A549 (cell line): Measurements from ENCODE around the gene TET2. TPM values are rescaled to one million over a fixed set of nuclear protein-coding genes. Genes with fewer than 3 reads are reported as not detected.

Experiments
- ATAC-seq, 2 experiments: fragments of 200-7000 bp in 1 of 2; fragments of >200 bp in 1 of 2; cut with Nextera tagmentation in 1 of 2; cut with Tn5 transposase in 1 of 2; 3 replicates each; pipeline versions ENCODE4 v1.8.0 to v1.9.1; 2018 to 2020; ENCODE audit warnings: mild to moderate bottlenecking in 1 of 2, moderate library complexity in 1 of 2
- CTCF ChIA-PET: fragments of 300-600 bp; sonication (Branson Sonifier 250); formaldehyde crosslinking; extraction: SDS; loops from one replicate; lab custom pipeline; 2021; ENCODE audit warnings: antibody characterized with exemption, inconsistent platforms; lab: Yijun Ruan, JAX
- POLR2A ChIA-PET: fragments of 350-600 bp; formaldehyde crosslinking; extraction: SDS; loops from one replicate; lab custom pipeline; 2021; ENCODE audit warnings: antibody characterized with exemption, inconsistent platforms; lab: Yijun Ruan, JAX
- DNase-seq, 2 experiments: peaks; one replicate each; pipeline versions ENCODE4 v3.0.0 to v3.0.0-alpha.2; 2011 to 2016; ENCODE audit warnings: low read depth in 1 of 2, low spot score in 1 of 2
- FAIRE-seq: peaks from 2 replicates; lab custom pipeline; 2011; peaks lifted over from hg19 to GRCh38; lab: Jason Lieb, UNC
- H3K27ac ChIP-seq, 2 experiments: fragments of >200 bp; sonication (Bioruptor Twin); formaldehyde crosslinking; 3 replicates each; pipeline ENCODE4 v1.5.1; 2016 to 2017
- H3K4me1 ChIP-seq: fragments of >200 bp; sonication (Bioruptor Twin); formaldehyde crosslinking; 3 replicates; pipeline ENCODE4 v1.6.1; 2016
- H3K4me2 ChIP-seq: fragments of >200 bp; sonication (Bioruptor Twin); formaldehyde crosslinking; 3 replicates; pipeline ENCODE4 v1.6.1; 2016
- H3K4me3 ChIP-seq: fragments of >200 bp; sonication (Bioruptor Twin); formaldehyde crosslinking; 3 replicates; pipeline ENCODE4 v1.5.1; 2016
- H3K9me3 ChIP-seq: fragments of >200 bp; sonication (Bioruptor Twin); formaldehyde crosslinking; 3 replicates; pipeline ENCODE4 v1.6.1; 2016
- CBX2 ChIP-seq: fragments of 200-600 bp; sonication (generic); IDR thresholded peaks from 2 replicates; pipeline ENCODE4 v1.6.1; 2016; ENCODE audit warnings: low read depth, mild to moderate bottlenecking, borderline replicate concordance
- CEBPB ChIP-seq, 2 experiments: fragments of >200 bp in 1 of 2; sonication (Bioruptor Twin) in 1 of 2; formaldehyde crosslinking in 1 of 2; IDR thresholded peaks; 2 replicates each; pipeline ENCODE4 v1.6.1; 2012 to 2016
- EHF ChIP-seq: fragments of 250-450 bp; sonication (Bioruptor Pico); IDR thresholded peaks from 2 replicates; pipeline ENCODE4 v1.5.0; 2020; ENCODE audit warnings: mild to moderate bottlenecking
- EHMT2 ChIP-seq: fragments of 200-600 bp; sonication (generic); IDR thresholded peaks from 2 replicates; pipeline ENCODE4 v1.6.1; 2016; ENCODE audit warnings: antibody characterized with exemption, low read depth, mild to moderate bottlenecking, moderate library complexity
- ELK1 ChIP-seq: fragments of 150-350 bp; IDR thresholded peaks from 2 replicates; pipeline ENCODE4 v1.6.1; 2014; ENCODE audit warnings: low read depth, mild to moderate bottlenecking, low read length
- FOSB ChIP-seq: fragments of 250-450 bp; sonication (Bioruptor Pico); IDR thresholded peaks from 2 replicates; pipeline ENCODE4 v1.5.0; 2020; ENCODE audit warnings: mild to moderate bottlenecking, moderate library complexity
- FOXS1 ChIP-seq: fragments of 250-450 bp; sonication (Bioruptor Pico); IDR thresholded peaks from 2 replicates; pipeline ENCODE4 v1.5.0; 2020; ENCODE audit warnings: mild to moderate bottlenecking, moderate library complexity
- HDAC2 ChIP-seq: fragments of 200-600 bp; sonication (generic); IDR thresholded peaks from 2 replicates; pipeline ENCODE4 v1.6.1; 2016
- HES2 ChIP-seq: fragments of >200 bp; sonication (Bioruptor Twin); formaldehyde crosslinking; IDR thresholded peaks from 2 replicates; pipeline ENCODE4 v1.6.1; 2016
- HEYL ChIP-seq: fragments of 250-450 bp; sonication (Bioruptor Pico); IDR thresholded peaks from 2 replicates; pipeline ENCODE4 v1.8.0; 2021; ENCODE audit warnings: mild to moderate bottlenecking, moderate library complexity
- HOXB5 ChIP-seq: fragments of 250-450 bp; sonication (Bioruptor Pico); IDR thresholded peaks from 2 replicates; pipeline ENCODE4 v1.5.0; 2020; ENCODE audit warnings: mild to moderate bottlenecking, moderate library complexity
- JUN ChIP-seq, 2 experiments: fragments of >200 bp; sonication (Bioruptor Twin); formaldehyde crosslinking; IDR thresholded peaks; 2 replicates in 1 of 2; 3 replicates in 1 of 2; pipeline ENCODE4 v1.6.1; 2016 to 2017
- JUNB ChIP-seq: fragments of >200 bp; sonication (Bioruptor Twin); formaldehyde crosslinking; IDR thresholded peaks from 2 replicates; pipeline ENCODE4 v1.6.1; 2016
- KDM1A ChIP-seq: fragments of 200-600 bp; sonication (generic); IDR thresholded peaks from 2 replicates; pipeline ENCODE4 v1.6.1; 2016; ENCODE audit warnings: low read depth, mild to moderate bottlenecking
- KDM5A ChIP-seq: fragments of 200-600 bp; sonication (generic); IDR thresholded peaks from 2 replicates; pipeline ENCODE4 v1.6.1; 2016; ENCODE audit warnings: antibody characterized with exemption, mild to moderate bottlenecking
- MAX ChIP-seq: IDR thresholded peaks from 2 replicates; pipeline ENCODE4 v1.6.1; 2012
- NR3C1 ChIP-seq: fragments of >200 bp; sonication (Bioruptor Twin); formaldehyde crosslinking; IDR thresholded peaks from 3 replicates; pipeline ENCODE4 v1.6.1; 2017
- PHF8 ChIP-seq: fragments of 200-600 bp; sonication (generic); IDR thresholded peaks from 2 replicates; pipeline ENCODE4 v1.6.1; 2016; ENCODE audit warnings: low read depth, mild to moderate bottlenecking, antibody characterized with exemption, moderate library complexity, borderline replicate concordance
- POLR2A ChIP-seq: IDR thresholded peaks from 2 replicates; pipeline ENCODE4 v1.6.1; 2012; ENCODE audit warnings: mild to moderate bottlenecking, low read length
- POLR2AphosphoS2 ChIP-seq: conservative IDR thresholded peaks from 2 replicates; pipeline ENCODE4 v1.6.1; 2012; ENCODE audit warnings: low read length, improper control_type of control experiment, inconsistent platforms
- RCOR1 ChIP-seq: fragments of 150-350 bp; IDR thresholded peaks from 2 replicates; pipeline ENCODE4 v1.6.1; 2014; ENCODE audit warnings: antibody characterized with exemption, low read length, low read depth
- RFX5 ChIP-seq: fragments of 450-650 bp; IDR thresholded peaks from 2 replicates; pipeline ENCODE4 v1.7.1; 2014; ENCODE audit warnings: antibody characterized with exemption, mild to moderate bottlenecking, moderate library complexity
- TP53 ChIP-seq: fragments of 250-450 bp; sonication (Bioruptor Pico); IDR thresholded peaks from 2 replicates; pipeline ENCODE4 v1.5.0; 2021; ENCODE audit warnings: mild to moderate bottlenecking, moderate library complexity
- USF2 ChIP-seq: fragments of 450-650 bp; IDR thresholded peaks from 2 replicates; pipeline ENCODE4 v1.6.1; 2014; ENCODE audit warnings: antibody characterized with exemption
- ZNF302 ChIP-seq: fragments of 250-450 bp; sonication (Bioruptor Pico); IDR thresholded peaks from 2 replicates; pipeline ENCODE4 v1.9.0; 2021; ENCODE audit warnings: inconsistent platforms, mild to moderate bottlenecking, moderate library complexity
- ZSCAN20 ChIP-seq: fragments of 250-450 bp; sonication (Bioruptor Pico); IDR thresholded peaks from 2 replicates; pipeline ENCODE4 v1.8.0; 2022; ENCODE audit warnings: mild to moderate bottlenecking, moderate library complexity
- WGBS: methylation state at CpG from one replicate; pipeline ENCODE4 v1.1.6; 2017; ENCODE audit errors: missing lambda C conversion rate; 5-methylcytosine and 5-hydroxymethylcytosine counted together
- polyA plus RNA-seq, 4 experiments: library from polyadenylated mRNA; depleted of rRNA in 3 of 4; stranded (reverse); fragments of >200 nt; fragmentation: RNase III in 1 of 4; extraction: RNeasy Plus Mini Kit Qiagen cat#74134 plus additional on column Dnase treatment in 1 of 4; gene quantifications; 2 replicates in 3 of 4; 3 replicates in 1 of 4; pipeline ENCODE4 v1.2.3, GENCODE V29; 2011 to 2017
- TF ChIP-seq, protein P1 (sequence below): fragments of >200 bp; sonication (Bioruptor Twin); formaldehyde crosslinking; IDR thresholded peaks from 3 replicates; pipeline ENCODE4 v1.5.1; 2016
- TF ChIP-seq, protein P2 (sequence below): fragments of 200-600 bp; sonication (generic); IDR thresholded peaks from 2 replicates; pipeline ENCODE4 v1.6.1; 2016; ENCODE audit warnings: antibody characterized with exemption, mild to moderate bottlenecking, moderate library complexity
- TF ChIP-seq, protein P3 (sequence below): fragments of 250-450 bp; sonication (Bioruptor Pico); IDR thresholded peaks from 2 replicates; pipeline ENCODE4 v1.5.0; 2020; ENCODE audit warnings: low read depth, mild to moderate bottlenecking, moderate library complexity

TET2 gene
- polyA plus RNA-seq, 2 of the 4 experiments (the other 2 are of a cell fraction): 2.2 to 6.6 TPM

DNA sequence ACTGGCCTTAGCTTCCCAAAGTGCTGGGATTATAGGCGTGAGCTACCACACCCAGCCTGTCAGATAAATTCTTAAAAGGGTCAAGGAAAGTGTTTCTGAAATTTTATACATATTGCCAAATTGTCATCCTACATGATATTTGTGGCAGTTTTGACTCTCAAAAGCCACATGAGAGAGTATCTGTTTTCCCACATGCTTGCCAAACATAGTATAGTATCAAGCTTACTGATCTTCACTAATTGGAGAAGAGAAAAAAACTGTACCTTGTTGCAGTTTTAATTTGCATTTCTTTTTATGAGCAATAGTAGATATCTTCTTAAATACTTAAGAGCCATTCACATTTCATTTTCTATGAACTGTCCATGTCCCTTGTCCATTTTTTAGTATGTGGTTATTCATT lies 83.6 kb downstream of the TET2 start:
- TF ChIP-seq JUN (IDR thresholded peaks at IDR 0.05) (no peak), CEBPB (IDR thresholded peaks at IDR 0.05) (no peak), POLR2AphosphoS2 (no peak), RCOR1 (no peak), HES2 (no peak), KDM1A (no peak), FOSB (CRISPR knock-in tag) (no peak), KDM5A (no peak), JUNB (no peak), CBX2 (no peak), TP53 (no peak), HOXB5 (CRISPR knock-in tag) (no peak), POLR2A (no peak)
- TF ChIP-seq, protein P1, sequence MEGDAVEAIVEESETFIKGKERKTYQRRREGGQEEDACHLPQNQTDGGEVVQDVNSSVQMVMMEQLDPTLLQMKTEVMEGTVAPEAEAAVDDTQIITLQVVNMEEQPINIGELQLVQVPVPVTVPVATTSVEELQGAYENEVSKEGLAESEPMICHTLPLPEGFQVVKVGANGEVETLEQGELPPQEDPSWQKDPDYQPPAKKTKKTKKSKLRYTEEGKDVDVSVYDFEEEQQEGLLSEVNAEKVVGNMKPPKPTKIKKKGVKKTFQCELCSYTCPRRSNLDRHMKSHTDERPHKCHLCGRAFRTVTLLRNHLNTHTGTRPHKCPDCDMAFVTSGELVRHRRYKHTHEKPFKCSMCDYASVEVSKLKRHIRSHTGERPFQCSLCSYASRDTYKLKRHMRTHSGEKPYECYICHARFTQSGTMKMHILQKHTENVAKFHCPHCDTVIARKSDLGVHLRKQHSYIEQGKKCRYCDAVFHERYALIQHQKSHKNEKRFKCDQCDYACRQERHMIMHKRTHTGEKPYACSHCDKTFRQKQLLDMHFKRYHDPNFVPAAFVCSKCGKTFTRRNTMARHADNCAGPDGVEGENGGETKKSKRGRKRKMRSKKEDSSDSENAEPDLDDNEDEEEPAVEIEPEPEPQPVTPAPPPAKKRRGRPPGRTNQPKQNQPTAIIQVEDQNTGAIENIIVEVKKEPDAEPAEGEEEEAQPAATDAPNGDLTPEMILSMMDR: no peak
- ChIA-PET CTCF (no interaction called here), POLR2A (no interaction called here)
- ATAC-seq (no peak), FAIRE-seq (no peak), DNase-seq (no peak)
- Histone ChIP-seq H3K4me1 (peaks cover 16% of the 10 kb centered on the region; the same call in 2 of the 3 replicates), H3K9me3 (no peaks in the 10 kb centered on the region), H3K27ac (no peak overlapping the region), H3K4me3 (no peak overlapping the region), H3K4me2 (no peak overlapping the region)
- WGBS: 100% methylated on average over 1 of the region's 1 CpG

DNA sequence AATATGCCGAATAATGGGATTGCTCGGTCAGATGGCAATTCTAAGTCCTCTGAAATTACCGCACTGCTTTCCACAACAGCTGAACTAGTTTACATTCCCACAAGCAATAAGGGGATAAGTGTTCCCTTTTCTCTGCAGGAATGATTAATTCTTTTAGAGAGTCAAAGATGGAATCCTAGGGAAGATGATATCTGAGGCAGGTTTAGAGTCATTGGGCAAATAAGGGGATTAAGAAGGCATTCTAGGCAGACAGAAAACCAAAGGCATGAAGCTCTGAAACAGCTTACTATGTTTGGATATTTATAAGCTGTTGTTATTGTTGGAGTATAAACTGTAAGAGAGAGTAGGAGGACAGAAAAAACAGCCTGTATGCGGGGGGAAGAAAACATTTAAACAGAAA lies 85.7 kb downstream of the TET2 start:
- FAIRE-seq: no peak
- Histone ChIP-seq H3K4me3 (no peak overlapping the region), H3K4me2 (no peak overlapping the region), H3K27ac (no peak overlapping the region), H3K4me1 (peaks cover 6% of the 10 kb centered on the region; the same call in 2 of the 3 replicates), H3K9me3 (no peaks in the 10 kb centered on the region)
- DNase-seq: no peak
- CTCF ChIA-PET: no interaction called here
- POLR2A ChIA-PET: no interaction called here
- TF ChIP-seq, protein P2, sequence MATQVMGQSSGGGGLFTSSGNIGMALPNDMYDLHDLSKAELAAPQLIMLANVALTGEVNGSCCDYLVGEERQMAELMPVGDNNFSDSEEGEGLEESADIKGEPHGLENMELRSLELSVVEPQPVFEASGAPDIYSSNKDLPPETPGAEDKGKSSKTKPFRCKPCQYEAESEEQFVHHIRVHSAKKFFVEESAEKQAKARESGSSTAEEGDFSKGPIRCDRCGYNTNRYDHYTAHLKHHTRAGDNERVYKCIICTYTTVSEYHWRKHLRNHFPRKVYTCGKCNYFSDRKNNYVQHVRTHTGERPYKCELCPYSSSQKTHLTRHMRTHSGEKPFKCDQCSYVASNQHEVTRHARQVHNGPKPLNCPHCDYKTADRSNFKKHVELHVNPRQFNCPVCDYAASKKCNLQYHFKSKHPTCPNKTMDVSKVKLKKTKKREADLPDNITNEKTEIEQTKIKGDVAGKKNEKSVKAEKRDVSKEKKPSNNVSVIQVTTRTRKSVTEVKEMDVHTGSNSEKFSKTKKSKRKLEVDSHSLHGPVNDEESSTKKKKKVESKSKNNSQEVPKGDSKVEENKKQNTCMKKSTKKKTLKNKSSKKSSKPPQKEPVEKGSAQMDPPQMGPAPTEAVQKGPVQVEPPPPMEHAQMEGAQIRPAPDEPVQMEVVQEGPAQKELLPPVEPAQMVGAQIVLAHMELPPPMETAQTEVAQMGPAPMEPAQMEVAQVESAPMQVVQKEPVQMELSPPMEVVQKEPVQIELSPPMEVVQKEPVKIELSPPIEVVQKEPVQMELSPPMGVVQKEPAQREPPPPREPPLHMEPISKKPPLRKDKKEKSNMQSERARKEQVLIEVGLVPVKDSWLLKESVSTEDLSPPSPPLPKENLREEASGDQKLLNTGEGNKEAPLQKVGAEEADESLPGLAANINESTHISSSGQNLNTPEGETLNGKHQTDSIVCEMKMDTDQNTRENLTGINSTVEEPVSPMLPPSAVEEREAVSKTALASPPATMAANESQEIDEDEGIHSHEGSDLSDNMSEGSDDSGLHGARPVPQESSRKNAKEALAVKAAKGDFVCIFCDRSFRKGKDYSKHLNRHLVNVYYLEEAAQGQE: no peak
- TF ChIP-seq RFX5 (no peak), HEYL (no peak), PHF8 (no peak), MAX (no peak), JUNB (no peak)
- WGBS: 94% methylated on average over 4 of the region's 4 CpGs
- ATAC-seq: no peak

GRCh38 chr4:105234582-105234981 lies 87.9 kb downstream of the TET2 start:
- H3K4me3 ChIP-seq: no peak overlapping the region
- no peak for ATAC-seq
- H3K4me2 ChIP-seq: no peak overlapping the region
- ChIA-PET CTCF (no interaction called here), POLR2A (no interaction called here)
- no peak for TF ChIP-seq EHMT2
- TF ChIP-seq ELK1: no peak
- no peak for TF ChIP-seq RFX5
- no peak for TF ChIP-seq NR3C1
- no peak for TF ChIP-seq USF2
- TF ChIP-seq KDM5A: no peak
- no peak for TF ChIP-seq PHF8
- TF ChIP-seq JUNB: no peak
- no peak for TF ChIP-seq ZNF302 (CRISPR knock-in tag)
- TF ChIP-seq HDAC2: no peak
- no peak for TF ChIP-seq EHF (CRISPR knock-in tag)
- no peak for TF ChIP-seq FOXS1
- no peak for TF ChIP-seq TP53
- TF ChIP-seq ZSCAN20 (CRISPR knock-in tag): no peak
- TF ChIP-seq, protein P3, sequence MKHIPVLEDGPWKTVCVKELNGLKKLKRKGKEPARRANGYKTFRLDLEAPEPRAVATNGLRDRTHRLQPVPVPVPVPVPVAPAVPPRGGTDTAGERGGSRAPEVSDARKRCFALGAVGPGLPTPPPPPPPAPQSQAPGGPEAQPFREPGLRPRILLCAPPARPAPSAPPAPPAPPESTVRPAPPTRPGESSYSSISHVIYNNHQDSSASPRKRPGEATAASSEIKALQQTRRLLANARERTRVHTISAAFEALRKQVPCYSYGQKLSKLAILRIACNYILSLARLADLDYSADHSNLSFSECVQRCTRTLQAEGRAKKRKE (CRISPR knock-in tag): no peak
- H3K9me3 ChIP-seq: no peaks in the 10 kb centered on the region
- no peaks in the 10 kb centered on the region for H3K4me1 ChIP-seq
- DNase-seq: no peak
- no peak for FAIRE-seq
- no peak overlapping the region for H3K27ac ChIP-seq
- WGBS: 99% methylated on average over 4 of the region's 4 CpGs
